Right lung (tissue), 5 donors: ENCODE data around the gene AHR. TPM values are rescaled to one million over a fixed set of nuclear protein-coding genes. Genes with fewer than 3 reads are reported as not detected.
A peak's percentile ranks its signal among the peaks of the same experiment; 100 is the strongest.
"Not testable (repeated sequence)": the region's sequence is repeated elsewhere in the genome, so short reads cannot be mapped to it uniquely, and the experiment has no call there.

Experiments
- DNase-seq, 2 donors: peaks; one replicate each; pipeline ENCODE4 v3.0.0-alpha.2; 2013
- polyA plus RNA-seq, 5 donors: library from polyadenylated mRNA; unstranded; fragments of 120-200 nt; gene quantifications; one replicate each; pipeline versions ENCODE4 v1.2.1 to v1.2.3, GENCODE V29; 2013; ENCODE audit warnings: inconsistent platforms in 1 of 5, low replicate concordance in 1 of 5; ENCODE audit not compliant: insufficient read length in 5 of 5, insufficient read depth in 1 of 5

Gene AHR
- polyA plus RNA-seq, 5 donors: 33.8 to 74.2 (median 60.9) TPM

DNA sequence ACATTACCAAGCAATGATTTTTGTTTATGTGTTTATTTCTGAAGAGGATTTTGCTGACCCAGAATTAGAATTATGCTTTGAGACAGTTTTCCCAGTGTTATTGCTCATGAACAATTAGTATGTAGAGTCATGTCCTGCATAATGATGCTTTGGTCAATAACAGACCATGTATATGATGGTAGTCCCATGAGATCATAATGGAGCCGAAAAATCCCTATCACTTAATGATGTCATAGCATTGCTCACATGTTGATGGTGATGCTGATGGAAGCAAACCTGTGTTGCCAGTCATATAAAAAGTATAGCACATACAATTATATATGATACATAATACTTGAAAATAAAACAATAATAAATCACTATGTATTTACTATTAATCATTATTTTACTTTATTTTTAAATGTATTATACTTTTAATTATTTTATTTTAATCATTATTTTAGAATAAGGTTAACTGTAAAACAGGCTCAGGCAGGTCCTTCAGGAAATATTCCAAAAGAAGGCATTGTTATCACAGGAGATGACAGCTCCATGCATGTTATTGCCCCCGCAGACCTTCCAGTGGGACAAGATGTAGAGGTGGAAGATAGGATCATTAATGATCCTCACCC, 33.5 kb downstream of the AHR start:
- no peak for DNase-seq

DNA sequence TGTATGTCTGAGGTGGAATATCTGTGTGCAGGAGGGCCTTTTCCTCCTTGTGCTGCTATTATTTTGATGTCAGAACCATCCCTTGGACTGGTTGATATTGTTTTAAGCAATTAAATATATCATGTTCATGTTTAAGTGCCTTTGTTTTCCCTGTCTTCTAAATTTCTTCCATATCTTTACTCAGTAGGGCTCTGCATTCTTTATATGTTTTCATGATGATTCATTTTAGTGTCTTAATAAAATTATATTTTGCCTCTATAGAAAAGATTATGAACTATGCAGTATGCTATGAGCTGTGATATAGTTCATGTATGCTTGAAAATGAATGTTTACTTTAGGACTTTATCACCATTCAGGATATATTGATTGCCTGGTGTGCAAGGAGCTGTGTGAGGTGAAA, 34.8 kb downstream of the AHR start:
- DNase-seq: no peak

DNA sequence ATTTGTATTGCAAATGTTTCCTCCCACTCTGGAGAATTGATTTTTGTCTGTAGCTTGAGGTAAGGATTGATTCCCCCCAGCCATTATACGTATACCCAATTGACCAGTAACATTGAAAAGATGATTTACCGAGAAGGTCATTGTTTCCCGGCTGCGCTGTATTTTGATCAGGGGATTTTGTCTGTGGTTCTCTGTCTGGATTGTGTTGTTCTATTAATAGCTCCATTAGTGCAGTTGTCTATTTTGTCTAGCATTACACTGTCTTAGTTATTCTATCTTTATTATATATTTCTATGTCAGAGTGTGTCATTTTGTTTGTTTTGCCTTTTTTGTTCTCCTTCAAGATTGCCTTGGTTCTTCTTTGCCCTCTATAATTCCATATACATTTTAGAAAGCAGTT, 37.7 kb downstream of the AHR start:
- DNase-seq: no peak

DNA sequence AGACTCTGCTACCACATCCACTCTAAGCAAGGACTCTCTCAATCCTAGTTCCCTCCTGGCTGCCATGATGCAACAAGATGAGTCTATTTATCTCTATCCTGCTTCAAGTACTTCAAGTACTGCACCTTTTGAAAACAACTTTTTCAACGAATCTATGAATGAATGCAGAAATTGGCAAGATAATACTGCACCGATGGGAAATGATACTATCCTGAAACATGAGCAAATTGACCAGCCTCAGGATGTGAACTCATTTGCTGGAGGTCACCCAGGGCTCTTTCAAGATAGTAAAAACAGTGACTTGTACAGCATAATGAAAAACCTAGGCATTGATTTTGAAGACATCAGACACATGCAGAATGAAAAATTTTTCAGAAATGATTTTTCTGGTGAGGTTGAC, 40.7 kb downstream of the AHR start:
- DNase-seq: no peak

DNA sequence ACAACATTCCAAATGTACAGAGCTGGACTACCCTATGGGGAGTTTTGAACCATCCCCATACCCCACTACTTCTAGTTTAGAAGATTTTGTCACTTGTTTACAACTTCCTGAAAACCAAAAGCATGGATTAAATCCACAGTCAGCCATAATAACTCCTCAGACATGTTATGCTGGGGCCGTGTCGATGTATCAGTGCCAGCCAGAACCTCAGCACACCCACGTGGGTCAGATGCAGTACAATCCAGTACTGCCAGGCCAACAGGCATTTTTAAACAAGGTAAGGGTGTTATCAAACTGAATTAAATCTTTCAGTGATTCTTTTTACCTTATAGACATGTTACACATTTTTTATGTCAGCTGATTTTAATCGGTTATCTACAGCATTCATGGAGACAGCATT, 41.5 kb downstream of the AHR start:
- DNase-seq: no peak

DNA sequence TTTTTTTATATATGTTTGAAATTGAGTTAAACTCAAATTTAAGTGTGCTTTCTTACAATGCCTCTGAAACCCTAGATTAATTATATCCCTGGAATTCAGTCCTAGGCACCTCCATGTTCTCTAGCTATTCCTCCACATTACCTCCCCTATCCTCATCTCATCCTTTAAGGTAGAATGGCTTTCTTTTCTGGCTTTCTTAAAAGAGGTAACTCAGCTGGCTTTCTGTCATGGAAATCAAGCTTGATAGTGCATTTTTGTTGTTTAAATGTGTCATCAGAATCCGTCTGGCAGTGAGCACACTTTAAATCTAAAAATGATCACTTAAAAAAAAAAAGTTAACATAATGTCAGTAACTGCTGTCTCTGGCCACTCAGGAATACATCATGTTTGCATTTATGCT, 42.2 kb downstream of the AHR start:
- DNase-seq: no peak

DNA sequence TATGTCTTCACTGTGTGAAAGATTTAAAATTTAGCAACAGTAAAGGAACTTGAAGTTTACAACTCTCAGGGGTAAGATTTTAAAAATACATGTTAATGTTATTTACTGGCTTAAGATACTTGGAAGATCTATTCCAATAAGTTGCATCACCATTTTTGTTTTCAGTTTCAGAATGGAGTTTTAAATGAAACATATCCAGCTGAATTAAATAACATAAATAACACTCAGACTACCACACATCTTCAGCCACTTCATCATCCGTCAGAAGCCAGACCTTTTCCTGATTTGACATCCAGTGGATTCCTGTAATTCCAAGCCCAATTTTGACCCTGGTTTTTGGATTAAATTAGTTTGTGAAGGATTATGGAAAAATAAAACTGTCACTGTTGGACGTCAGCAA, 44.3 kb downstream of the AHR start:
- DNase-seq: no peak

DNA sequence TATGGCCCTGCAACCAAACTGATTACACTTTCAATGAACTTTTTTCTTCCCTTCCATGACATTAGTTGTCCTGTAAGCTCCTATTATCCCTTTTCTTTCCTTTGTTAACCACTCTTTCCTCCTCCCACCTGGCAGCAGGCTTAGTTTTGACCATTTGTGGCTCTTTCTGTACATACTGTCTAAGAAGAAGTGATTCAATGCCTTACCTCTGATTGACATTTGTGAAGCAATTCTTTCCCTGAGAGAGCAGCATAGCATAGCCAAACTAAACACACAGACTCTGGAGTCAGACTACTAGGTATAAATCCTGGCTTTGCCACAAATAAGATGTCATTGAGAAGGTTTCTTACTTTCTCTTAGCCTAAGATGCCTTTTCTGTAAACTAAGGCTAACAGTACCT, 48.9 kb downstream of the AHR start:
- DNase-seq: no peak

DNA sequence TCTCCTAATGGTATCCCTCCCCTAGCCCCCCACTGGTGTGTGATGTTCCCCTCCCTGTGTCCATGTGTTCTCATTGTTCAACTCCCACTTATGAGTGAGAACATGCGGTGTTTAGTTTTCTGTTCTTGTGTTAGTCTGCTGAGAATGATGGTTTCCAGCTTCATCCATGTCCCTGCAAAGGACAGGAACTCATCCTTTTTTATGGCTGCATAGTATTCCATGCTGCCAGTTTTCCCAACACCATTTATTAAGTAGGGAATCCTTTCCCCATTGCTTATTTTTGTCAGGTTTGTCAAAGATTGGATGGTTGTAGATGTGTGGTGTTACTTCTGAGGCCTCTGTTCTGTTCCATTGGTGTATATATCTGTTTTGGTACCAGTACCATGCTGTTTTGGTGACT, 50.5 kb downstream of the AHR start:
- DNase-seq: not testable (repeated sequence)

DNA sequence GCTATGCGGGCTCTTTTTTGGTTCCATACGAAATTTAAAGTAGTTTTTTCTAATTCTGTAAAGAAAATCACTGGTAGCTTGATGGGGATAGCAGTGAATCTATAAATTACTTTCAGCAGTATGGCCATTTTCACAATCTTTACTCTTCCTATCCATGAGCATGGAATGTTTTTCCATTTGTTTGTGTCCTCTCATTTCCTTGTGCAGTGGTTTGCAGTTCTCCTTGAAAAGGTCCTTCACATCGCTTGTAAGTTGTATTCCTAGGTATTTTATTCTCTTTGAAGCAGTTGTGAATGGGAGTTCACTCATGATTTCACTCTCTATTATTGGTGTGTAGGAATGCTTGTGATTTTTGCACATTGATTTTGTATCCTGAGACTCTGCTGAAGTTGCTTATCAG, 51.9 kb downstream of the AHR start:
- not testable (repeated sequence) for DNase-seq

DNA sequence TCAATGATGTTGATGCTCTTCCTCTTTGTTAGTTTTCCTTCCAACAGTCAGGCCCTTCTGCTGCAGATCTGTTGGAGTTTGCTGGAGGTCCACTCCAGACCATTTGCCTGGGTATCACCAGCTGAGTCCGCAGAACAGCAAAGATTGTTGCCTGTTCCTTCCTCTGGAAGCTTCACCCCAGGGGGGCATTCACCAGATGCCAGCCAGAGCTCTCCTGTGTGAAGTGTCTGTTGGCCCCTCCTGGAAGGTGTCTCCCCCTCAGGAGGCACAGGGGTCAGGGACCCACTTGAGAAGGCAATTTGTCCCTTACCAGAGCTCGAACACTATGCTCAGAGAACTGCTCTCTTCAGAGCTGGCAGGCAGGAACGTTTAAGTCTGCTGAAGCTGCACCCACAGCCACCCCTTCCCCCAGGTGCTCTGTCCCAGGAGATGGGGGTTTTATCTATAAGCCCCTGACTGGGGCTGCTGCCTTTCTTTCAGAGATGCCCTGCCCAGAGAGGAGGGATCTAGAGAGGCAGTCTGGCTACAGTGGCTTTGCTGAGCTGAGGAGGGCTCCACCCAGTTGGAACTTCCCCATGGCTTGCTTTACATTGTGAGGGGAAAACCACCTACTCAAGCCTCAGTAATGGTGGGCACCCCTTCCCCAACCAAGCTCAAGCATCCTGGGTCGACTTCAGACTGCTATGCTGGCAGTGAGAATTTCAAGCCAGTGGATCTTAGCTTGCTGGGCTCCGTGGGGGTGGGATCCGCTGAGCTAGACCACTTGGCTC, 55.4 kb downstream of the AHR start:
- not testable (repeated sequence) for DNase-seq

DNA sequence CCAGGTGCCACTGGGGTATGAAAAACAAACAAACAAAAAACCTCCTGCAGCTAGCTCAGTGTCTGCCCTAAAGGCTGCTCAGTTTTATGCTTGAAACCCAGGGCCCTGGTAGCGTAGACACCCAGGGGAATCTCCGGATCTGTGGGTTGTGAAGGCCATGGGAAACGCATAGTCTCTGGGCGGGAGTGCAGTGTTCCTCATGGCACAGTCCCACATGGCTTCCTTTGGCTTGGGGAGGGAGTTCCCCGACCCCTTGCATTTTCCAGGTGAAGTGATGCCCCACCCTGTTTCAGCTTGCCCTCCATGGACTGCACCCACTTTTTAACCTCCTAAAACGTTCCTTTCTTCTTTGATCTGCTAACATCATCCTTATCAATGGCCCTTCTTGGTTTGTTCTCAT, 56.0 kb downstream of the AHR start:
- DNase-seq: no peak

DNA sequence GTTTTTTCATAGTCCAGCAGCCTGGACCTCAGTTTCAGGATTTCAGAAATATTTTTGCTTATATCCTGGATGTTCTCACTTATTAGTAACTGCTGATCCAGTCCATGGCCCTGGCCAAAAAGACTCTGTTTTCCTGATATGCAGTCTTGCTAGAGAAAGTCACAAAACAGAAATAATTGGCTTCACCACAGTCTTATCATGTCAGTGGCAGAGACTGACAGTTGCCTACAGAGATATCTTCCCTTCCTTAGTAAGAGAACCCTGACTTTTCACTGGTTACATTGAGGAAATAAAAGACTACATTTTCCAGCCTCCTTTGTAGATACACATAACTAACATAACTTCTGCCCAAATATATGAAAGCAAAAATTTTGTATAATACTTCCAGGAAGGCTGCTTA, 56.6 kb downstream of the AHR start:
- no peak for DNase-seq

DNA sequence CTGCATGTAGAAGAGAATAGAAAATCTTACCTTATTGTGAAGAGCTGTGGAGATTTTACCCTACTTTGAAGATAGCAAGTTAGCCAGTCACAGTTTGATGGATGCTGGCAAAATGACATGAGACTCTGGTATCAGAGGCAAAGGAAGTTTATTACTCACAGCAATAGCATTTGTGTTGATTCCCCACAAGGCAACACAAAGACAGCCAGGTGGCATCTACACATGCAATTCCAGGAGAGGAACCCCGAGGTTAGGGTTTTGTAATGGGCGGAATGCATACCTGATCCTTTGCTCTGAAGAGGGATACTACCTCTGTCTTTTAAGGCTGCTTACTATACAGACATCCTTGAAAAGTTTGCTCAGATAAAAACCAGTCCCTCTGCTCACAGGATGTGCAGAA, 59.5 kb downstream of the AHR start:
- no peak for DNase-seq

DNA sequence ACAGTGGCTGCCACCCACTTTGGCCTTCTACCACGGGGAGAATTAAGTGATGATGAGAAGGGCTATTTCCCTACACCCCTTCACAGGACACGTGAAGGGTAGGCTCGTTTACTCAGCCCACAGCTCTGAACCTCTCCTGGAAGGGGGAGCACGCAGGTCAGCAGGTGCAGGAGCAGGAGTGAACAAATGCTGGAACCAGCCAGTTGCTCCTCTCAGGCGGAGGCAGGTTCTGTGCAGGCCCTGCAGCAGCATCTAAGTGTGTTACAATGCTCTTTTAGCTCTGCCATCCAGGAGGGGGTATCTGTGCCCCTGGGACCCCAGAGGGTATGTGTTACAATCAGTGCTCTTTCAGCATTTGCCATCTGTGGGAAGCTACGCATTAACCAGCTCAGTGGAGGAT, 61.2 kb downstream of the AHR start:
- no peak for DNase-seq

DNA sequence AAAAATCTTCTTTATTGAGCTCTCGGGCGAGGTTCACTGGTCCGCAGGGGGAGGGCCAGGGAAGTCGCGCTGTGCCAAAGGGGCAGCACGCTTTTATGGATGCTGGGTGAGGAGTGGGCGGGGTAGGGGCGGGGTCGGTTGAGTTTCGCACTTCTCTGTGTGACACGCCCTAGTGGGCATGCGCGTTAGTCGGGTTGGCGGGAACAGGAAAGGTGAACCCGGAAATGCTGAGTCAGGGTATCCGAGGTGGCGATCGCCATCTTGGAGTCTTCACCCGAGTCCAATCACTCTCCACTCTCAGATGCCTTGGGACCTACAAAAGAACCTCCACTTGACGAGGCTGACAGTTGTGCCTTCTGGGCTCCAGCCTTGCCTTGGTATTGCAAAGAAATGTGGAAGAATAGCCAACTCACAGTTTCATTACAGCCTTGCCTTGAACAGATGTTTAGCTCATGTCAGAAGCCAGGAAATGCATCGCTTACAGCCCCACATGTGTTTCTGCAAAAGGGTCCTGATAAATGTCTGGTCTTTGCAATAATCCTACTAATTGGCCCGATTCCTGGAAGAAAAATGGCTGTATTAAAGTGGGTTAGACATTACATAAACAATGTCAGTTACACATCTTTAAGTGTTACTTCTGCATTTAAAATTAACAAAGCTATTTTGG, 64.1 kb downstream of the AHR start:
- peak in 1 of 2 donors; percentile 45 for DNase-seq

DNA sequence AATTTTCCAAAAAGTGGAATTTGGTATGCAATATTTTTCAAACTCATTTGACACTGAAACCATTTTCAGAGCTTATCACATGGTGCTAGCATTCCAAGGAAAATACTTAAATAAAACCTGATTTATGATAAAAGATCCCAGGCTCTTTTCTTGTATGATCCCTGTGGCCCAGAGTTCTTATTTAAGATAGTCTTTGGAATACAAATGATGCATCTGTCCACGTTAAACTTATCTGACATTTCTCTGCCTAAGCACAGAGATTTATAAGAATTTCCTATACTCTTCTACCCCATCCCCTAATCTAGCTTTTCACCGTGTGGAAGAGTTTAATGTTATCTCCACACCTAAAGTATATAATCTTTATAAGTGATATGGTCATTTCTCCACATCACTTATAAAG, 66.2 kb downstream of the AHR start:
- DNase-seq: no peak

DNA sequence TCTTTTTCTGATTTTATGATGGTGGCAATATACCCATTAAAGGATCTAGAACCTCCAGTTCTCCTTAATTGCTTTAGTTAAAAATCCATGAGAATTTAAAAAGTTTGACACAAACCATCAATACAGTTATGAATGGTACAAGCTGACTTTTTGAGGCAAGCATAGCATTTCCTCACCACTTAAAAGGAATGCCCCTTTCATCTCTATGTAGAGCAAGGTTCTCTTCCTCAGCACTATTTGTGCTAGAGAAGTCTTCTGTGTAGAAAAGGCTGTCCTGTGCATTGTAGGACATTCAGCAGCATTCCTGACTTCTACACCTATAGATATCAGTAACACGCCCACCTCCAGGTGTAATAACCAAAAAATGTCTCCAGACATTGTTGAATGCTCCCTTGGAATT, 67.3 kb downstream of the AHR start:
- no peak for DNase-seq

DNA sequence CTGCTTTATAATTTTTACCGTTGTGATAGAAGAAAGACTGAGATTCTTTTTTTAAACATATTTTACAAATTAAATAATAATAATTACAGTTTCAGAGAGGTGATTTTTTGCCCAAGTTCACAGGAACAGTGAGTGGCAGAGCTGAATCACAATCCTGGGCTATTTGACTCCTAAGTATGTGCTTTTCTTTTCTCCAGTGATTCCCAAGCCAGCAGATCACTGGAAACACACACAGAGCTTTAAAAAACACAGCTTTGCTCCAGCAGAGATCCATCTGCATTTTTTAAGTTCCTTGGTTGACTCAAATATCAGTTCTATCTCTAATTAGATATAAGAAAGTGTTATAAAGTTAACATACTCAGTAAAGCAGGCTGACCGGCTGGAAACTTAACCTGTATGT, 69.0 kb downstream of the AHR start:
- DNase-seq: no peak

DNA sequence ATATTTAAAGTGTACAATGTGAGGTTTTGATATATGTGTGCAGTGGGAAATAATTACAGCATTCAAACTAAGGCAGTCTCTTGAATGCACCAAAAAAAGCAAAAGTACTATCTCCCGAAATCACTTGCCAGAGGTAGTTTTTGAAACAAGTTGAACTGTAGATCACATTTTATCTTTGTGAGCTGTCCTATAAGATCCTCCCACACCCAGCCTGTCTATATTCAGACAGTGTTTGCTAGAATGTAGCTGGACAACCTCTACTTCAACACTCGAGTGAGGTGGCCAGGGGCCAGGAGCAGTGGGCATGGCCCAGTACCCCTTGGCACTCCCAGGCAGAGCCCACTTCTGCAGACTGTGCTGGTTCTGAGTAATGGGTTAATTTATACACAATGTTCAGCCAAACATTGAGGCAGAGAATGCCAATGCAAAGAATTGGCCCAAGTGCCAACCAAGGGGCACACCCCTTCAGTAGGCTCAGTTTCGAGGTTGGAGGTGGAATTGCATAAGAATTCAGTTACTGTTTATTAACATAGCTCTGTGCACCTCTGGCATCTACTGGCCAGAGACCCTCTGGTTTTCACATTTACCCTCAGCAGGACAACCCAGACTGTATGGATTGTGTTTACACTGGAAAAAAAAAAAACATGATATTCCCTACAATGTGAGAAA, 70.5 kb downstream of the AHR start:
- DNase-seq: no peak

DNA sequence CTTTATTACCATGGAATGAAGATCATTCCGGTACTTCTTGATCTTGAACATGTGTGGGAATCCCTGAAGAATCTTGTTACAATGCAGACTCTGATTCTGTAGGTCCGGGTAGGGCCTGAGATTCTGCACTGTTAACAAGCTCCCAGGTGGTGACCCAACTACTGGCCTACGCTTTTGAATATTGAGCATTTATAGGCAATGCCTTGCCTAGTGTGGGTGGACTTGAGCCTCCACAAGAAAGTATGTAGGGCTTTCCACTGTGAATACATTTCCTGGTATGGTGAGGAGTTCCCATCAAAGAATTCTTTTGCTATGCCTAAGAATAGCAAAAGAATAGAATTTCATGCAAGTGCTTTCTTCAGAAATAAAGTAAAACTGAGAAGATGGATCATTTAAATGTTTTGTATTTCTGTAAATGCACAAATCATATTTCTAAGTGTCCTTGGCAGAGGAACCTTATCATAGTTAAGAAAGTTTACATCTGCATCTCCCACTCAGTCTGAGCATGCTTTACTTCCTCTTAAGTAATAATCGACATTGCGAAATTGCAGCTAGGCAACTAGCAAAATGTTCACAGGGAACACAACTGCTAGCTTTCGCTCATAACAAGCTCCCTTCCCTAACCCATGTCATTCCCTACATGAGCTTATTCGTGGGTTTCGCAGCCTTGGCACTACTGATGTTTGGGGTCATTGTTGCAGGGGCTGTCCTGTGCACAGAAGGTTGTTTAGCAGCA, 71.4 kb downstream of the AHR start:
- DNase-seq: peak; percentile 87 to 91
